HG02623 (cell line): ENCODE results near the gene BMP3.
"Not testable (repeated sequence)": the region's sequence is repeated elsewhere in the genome, so short reads cannot be mapped to it uniquely, and the experiment has no call there.

Source experiments
- ATAC-seq: cut with Tn5 transposase; IDR thresholded peaks from one replicate; pipeline ENCODE4 v1.9.1; 2021; ENCODE audit warnings: moderate library complexity; ENCODE audit not compliant: unreplicated experiment

BMP3 gene

GRCh38 chr4:81030061-81030980, at the start of gene BMP3:
BMP3 (plus strand) TSS chr4:81030708; CDS start chr4:81031285, 577 bp downstream.
- ATAC-seq = no peak

DNA sequence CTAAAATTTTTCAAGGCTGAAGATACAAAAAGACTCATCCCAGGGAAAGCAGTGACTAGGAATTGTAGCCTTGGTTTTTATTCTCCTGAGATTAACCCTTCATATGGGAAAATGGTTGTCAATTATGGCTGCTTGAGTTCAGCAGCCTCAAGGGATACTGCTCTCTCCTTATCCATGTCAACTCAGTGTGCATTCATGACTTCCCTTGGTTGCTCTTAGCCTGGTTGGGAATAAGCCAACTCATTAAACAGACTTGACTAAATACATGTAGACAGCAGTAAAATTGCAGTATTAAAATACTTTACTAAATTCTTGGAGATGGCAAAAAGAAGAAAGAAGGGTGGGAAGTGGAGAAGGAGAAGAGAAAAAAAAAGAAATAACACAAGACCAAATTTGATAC, 44.5 kb upstream of the BMP3 start:
- ATAC-seq = no peak

- peak; percentile 56 for ATAC-seq
Measured at GRCh38 chr4:80989921-80990544, 40.5 kb upstream of the BMP3 start.

DNA sequence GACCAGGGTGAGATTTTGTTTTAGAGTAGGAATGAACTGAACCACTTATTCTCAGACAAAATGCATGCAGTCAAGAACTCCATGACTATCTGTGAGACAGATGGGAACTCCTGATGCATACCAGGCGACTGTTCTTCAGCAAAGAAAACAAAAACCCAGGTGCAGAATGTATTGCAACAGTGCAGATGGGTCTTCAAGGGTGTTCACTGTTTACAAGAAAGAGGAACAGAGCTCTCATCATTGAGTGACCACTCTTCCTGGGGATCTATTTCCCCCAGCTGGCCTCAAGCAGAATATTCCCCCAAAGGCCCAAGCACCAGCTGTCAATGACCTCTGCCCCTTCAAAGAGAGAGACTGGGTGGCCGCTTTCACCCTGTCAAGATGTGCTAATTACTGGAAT, 39.7 kb upstream of the BMP3 start:
- peak; percentile 47 for ATAC-seq

DNA sequence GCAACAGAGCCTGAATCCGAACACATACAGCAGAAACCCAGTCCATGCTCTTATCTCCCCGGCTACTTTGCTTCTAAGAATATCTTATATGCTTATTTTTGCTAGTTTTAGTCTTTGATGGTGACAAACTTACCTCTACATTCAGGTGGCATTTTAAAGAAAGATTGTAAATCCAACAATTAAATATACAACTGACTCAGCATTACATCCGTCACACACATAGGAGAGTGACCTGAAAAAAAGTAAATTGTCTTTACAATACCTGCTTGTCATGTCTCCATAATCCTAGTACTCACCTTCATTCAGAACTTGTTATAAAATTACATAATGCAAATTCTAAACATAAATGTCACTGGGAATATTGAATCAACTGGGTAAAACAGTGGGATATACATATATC, 30.6 kb upstream of the BMP3 start:
- ATAC-seq = no peak

DNA sequence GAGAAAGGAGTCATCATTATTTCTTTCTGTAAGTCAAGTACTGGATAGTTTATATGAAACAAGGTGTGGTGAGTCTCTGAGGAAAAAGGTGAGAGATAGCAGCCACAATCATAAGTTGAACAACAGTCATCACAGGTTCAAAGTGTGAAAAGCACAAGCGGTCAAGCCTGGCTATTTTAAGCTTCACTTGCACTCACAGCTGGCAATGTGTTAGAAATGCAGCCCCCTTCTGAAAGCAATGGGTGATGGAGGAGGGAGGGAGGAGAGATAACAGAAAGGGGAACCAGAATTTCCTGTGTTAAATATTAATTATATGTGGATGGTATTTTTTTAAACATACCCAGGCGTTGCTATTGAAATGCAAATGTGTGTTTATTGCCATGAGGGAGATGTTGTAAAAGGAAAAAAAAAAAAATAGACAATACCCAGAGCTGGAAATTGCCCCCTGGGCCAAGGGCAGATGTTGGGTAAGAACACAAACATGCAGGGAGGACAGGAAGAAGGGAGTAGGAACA, 26.9 kb upstream of the BMP3 start:
- peak; percentile 97 for ATAC-seq

DNA sequence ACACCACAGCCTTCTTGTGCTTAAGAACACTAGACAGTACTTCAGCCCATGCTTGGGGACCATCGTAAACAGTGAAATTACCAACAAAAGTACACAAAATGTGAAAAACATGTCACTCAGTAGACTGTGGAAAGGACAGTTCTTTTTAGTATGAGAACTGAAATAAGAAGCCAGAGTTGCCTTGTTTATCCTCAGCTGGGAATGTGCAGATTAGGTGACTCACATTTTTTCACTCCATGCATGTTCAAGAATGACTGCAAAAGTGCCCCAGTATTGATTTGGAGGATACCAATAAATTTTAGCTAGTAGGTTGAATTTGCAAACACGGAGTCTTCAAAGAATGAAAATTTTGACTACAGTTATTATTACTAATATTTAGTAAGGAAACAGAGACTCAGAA, 23.1 kb upstream of the BMP3 start:
- ATAC-seq = no peak

- ATAC-seq = not testable (repeated sequence)
Measured at GRCh38 chr4:81016566-81016965, 13.9 kb upstream of the BMP3 start.

GRCh38 chr4:81019006-81019405, 11.5 kb upstream of the BMP3 start:
- ATAC-seq = no peak

GRCh38 chr4:81021142-81021944, 9.2 kb upstream of the BMP3 start:
- ATAC-seq = no peak

DNA sequence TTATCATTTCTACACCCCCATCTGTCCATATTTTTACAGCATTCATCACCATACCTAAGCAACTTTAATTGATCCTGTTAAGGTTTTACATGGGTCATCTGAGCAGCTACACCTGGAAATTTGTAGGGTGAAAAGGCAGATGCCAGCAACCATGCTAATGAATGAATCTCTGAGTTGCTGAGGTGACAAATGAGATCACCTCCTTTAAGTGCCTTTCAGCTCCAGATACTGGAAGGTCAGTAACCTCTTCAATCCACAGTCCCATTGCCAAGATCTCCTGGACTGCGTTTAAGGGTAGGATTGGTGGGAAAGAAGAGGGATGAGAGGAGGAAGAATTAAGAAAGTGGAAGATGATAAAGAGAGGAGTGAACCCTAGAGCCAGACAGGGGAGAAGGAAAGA, 8.5 kb upstream of the BMP3 start:
- ATAC-seq = no peak

DNA sequence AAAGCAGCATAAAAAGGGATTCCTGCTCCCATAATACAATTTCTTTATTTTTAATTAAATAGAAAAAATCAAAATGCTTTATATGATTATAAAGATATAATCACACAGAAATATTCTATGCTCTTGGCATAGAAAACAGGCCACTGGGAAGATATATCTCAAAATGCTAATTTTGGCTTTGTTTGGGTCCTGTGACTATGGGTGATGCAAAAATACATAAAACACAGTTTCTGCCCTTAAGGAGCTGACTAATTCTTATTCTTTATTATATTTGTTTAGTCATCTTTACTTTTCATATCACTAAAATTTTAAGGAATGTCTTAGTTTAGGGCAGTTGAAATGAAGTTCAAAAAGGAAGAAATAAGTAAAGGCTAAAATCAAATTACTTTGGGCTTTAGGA, 7.0 kb upstream of the BMP3 start:
- ATAC-seq = no peak

DNA sequence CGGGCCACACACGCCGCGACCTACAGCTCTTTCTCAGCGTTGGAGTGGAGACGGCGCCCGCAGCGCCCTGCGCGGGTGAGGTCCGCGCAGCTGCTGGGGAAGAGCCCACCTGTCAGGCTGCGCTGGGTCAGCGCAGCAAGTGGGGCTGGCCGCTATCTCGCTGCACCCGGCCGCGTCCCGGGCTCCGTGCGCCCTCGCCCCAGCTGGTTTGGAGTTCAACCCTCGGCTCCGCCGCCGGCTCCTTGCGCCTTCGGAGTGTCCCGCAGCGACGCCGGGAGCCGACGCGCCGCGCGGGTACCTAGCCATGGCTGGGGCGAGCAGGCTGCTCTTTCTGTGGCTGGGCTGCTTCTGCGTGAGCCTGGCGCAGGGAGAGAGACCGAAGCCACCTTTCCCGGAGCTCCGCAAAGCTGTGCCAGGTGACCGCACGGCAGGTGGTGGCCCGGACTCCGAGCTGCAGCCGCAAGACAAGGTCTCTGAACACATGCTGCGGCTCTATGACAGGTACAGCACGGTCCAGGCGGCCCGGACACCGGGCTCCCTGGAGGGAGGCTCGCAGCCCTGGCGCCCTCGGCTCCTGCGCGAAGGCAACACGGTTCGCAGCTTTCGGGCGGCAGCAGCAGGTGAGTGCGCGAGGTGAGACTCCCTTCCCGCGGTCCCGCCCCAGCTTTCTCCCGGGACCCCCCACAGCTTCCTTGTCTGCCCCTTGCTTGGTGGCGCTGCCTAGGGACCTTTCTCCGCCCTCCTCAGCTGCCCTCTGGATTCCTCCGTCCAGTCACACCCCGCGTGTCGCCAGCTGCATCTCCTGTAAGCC, 678 bp downstream of the BMP3 start:
- ATAC-seq = no peak

DNA sequence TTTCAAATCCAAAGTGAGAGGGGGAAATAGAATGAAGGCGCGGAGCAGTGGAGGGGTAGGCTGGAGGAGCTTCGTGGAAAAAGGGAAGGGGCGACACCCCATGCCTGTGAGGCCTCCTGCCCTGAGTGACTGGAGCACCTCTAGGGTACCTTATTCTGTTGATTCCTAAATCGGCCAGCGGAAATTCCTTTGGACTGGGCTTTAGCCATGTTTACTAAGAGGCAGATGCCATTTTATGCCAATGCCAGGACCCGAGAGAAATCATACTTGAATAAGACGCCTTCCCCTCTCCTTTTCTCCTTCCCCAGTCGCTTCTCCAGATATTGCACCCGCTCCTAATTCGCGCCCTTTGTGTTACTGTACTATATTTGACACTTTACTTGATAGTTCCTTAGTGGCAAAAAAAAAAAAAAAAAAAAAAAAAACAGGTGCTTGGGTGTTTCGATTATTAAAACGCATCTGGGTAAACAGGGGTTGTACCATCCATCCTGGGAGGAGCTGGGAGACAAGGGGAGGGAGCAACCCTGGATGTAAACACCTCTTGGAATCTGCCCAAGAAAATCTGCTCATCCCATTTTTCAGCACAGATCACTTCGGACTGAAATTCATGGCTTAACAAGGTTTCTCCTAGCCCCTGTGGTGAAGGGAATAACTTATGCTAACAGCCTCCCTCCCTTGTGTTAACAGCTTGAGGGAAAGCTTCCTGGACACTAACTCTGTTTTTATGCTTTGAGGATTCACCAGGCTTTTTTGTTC, 1.5 kb downstream of the BMP3 start:
- no peak for ATAC-seq

DNA sequence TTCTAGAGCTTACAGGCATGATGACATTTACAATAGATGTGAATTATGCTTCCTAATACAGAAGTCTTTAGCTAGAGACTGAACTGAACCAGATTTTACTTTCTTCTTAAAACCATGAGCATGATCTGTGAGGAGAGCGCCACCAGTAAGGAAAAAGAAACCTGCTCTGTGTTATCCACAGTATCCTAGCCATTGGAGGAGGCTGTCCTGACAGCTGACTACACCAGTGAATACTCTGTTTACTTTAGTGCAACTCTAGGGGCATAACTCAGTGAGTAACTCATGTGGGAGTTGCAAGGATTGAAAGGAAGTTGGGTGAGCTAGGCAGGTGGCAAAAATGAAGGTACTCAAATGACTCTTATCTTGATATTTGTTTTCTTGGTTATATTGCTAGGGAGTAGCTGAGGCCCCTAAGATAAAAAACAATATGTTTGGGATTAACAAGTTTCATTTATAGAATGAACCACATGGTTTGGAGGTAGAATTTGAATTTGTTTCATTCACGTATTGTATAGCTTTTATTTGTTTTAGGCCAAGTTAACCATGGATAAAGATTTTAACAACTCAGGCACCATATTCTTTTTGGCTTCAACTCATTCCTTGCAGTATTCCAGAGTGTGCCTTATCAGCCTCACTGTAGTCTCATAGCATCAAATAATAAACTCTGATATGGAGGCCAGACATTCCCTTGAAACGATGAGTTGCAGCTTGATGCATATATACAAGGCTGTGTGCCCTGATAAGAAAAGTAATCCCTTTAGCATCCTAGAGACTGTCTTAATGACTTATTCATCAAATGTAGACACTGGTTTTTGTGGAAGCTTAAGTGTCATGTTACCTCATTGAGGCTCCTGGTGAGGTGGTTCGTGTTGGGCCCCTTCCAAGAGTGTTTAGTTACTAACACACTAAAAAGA, 2.5 kb downstream of the BMP3 start:
- ATAC-seq = no peak

- ATAC-seq = no peak
Measured at GRCh38 chr4:81038636-81039350, 8.3 kb downstream of the BMP3 start.

GRCh38 chr4:81039351-81039972, 9.0 kb downstream of the BMP3 start:
- no peak for ATAC-seq
